Umbilical cord (tissue), 2 donors: ENCODE data around the gene FAM171A2. TPM values are rescaled to one million over a fixed set of nuclear protein-coding genes. Genes with fewer than 3 reads are reported as not detected.
"Not testable (repeated sequence)": the region's sequence is repeated elsewhere in the genome, so short reads cannot be mapped to it uniquely, and the experiment has no call there.

ENCODE experiments used
- DNase-seq: peaks from one replicate; pipeline ENCODE4 v3.0.0-alpha.2; 2015; ENCODE audit warnings: low spot score
- total RNA-seq: library from RNA; depleted of rRNA; stranded (reverse); fragments of >200 nt; gene quantifications from one replicate; pipeline ENCODE4 v1.2.3, GENCODE V29; 2014; ENCODE audit warnings: low replicate concordance; ENCODE audit not compliant: insufficient read depth

The FAM171A2 gene
- total RNA-seq, 1 donor from 2014 or later, result 16.4 TPM

DNA sequence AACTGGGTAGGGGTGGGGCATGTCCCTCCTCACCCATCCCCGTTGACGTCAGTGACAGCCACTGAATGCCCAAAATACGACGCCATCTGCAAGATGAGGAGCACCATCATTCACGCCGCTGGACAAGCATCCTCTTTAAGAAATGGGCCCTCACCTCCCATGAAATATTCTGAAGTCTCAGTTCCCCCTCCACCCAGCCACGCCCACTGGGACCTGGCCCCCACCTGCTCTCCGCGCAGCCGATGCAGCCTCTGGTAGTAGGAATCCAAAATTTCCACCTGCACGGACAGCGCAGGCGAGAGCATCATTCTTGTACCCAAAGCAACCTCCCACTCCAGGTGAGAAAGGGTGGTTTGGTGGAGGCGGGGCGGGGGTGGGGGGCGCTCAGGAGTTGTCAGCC, 20.2 kb upstream of the FAM171A2 start:
- no peak for DNase-seq

DNA sequence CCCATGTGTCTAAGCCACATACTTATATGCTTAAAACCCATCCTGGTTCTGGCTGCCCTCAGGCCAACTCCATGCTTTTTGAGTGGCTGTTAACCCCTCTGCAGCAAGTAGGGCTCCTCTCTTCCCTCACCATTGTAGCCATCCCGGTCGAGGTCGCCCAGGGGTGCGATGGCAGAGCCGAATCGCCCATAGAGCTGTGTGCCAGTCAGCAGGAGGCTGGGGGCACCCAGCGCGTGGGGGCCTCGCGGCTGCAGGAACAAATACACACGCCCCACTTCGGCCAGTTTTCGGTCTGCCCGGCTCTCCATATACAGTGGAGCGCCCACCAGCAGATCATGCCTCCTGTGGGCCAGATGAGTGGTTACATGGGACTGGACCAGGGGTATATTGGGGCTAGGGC, 19.7 kb upstream of the FAM171A2 start:
- no peak for DNase-seq

DNA sequence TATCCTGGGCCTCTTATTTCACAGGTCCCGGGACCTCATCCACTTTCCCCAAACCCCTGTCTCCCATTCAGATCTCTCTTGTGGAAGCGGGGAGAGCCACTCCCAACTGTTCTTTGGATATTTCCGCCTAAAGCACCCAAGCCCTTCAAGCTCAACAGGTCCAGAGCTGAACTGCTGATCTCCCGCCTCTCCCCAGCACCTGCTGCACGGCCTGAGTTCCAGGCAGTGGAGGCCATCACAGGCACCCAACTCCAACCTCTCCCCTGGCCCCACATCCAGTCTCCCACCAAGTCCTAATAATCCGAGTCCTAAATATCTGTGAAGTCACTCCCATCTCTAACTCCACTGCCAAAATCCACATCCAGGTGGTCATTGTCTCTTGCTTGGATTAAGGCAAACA, 19.3 kb upstream of the FAM171A2 start:
- no peak for DNase-seq

DNA sequence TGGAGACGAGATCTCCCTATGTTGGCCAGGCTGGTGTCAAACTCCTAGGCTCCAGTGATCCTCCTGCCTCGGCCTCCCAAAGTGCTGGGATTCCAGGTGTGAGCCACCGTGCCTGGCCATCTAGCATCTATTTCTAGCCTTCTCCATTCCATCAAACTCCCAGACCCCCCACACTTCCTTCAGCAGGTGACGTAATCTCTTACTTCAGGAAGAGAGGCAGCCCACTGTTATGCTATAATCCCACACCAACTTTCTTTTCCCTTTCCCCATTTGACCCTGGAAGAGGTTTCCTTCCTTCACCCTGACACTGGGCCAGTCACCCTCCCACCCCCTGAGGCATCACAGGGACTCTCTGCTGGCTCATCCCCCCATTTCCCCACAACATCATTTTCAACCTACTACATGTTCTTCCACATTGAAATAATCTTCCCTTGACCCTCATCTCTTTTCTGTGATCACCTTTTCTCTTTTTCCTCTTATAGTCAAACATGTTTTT, 18.2 kb upstream of the FAM171A2 start:
- no peak for DNase-seq

DNA sequence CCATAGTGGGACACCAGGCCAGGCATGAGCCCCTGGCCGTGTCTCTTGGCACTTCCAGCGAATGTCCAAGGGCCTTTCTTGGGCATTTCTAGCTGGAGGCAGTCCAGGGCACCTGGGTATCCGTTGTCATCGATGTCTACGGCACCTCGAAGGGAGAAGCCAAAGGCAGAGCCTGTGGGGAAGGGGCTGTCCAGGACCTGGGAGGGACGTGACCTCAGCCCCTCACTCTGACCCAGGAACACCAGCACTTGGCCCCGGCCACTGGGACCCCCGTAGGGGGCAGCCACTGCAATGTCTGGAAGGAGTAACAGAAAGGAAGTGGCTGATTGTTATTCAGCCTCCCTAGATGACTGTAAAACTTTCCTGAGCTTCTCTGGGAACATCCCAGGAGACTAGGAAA, 17.1 kb upstream of the FAM171A2 start:
- no peak for DNase-seq

DNA sequence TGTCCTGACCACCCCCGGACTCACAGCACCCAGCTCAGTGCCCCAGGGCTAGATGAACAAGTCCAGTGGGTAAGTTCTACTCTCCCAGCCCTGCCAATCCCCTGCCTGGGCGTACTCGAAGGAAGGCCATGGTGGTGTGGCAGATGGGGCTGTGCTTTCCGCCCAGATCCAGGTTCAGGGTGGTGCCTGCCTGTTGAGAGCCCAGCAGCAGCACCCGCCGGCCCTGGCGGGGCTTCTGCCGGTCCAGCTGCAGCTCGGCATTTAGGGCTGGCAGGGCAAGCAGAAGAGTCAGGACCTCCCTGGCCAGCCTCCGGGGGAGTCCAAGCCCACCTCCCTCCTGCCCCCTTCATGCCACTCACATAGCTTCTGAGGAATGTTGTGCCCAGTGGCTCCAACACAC, 16.2 kb upstream of the FAM171A2 start:
- DNase-seq, result no peak

DNA sequence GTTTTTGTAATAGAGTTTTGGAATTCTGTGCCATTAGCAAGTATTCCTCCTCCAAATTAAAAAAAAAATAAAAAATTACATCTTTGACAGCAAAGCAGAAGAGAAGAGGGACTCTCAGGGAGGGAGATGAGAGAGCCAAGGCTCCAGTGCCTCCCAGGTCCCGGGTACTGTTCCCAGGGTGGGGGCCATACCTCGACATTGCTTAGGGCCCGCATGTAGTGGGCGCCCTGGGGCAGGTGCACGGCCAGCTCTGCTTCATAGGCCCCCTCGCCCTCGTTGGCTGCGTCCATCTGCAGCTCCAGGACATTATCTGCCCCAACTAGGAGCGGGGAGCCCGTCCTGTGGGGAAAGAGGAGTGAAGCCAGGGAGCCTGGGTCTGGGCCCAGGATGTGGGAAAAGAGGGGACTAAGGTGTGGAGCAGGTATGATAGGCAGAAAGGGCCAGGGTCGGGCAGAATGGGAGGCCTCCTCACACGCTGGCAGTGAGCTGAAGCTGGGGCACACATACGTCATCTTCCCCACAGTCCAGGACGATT, 14.6 kb upstream of the FAM171A2 start:
- DNase-seq, result no peak

DNA sequence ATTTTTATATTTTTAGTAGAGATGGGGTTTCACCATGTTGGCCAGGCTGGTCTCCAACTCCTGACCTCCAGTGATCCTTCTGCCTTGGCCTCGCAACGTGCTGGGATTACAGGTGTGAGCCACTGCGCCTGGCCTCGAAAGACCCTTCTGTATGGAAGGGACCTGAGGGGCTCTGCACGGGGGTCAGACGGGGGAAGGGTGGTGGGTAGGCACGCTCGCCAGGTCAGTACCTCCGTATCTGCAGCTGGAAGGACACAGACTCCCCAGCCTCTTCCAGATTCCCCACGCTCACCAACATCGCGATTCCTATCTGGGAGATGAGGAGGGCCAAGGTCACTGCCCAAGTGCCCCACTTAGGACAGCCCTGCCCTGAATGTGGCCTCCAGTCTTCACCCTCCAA, 13.1 kb upstream of the FAM171A2 start:
- no peak for DNase-seq

DNA sequence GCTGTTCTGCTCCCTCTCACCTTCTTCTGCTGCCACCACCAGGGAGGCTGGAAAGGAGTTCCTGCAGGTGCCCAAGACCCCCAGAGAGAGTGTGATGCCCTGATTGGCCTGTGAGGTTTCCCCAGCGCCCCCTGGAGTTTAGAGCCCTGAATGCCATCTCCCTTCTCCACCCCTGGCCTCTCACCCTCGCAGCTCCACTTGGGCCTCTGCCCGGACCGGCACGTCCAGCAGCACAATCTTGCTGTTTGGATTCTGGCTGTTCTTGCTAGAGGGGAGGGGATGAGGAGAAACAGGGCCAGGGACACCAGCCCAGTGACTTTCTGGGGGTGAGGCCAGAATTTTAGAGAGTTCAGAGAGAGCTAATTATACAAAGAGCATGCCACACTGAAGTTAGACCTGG, 12.5 kb upstream of the FAM171A2 start:
- DNase-seq, result peak; percentile 69

DNA sequence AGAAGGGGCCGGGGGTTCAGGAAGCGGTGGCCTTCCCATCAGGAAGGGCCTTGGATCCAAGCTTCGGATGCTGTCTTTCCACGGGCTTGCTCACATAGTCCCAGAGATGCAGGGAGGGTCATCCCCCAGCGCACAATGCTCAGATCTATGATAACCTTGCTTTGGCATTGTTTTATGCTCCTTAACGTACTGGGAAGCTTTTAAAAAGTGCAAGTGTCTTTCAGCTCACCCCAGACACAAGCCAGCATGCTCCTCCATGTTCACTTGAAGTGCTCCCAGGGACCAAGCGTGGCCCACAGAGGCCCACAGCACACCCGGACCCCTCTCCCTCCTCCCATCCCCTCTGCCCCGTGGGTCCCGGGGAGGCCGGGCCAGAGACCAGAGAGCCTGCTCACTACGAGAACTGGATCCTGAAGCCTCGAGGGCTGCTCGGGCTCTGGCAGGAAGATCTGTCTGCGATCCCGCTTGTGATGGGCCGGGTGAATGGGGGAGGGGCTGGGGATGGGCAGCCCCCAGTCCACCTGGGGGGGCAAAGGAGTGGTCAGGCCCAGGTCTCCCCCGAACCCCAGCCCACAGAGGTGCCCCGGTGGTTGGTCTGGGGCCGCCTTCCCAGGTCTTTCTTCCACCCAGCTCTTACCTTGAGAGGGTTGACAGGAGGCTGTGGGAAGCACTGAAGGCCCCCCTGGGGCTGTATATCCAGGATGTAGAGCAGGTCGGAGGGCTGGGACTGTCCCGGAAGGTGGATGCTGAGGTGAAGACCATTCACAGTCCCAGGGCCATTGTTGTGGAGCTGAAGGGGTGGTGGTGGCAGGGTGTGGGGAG, 11.8 kb upstream of the FAM171A2 start:
- DNase-seq, result no peak

DNA sequence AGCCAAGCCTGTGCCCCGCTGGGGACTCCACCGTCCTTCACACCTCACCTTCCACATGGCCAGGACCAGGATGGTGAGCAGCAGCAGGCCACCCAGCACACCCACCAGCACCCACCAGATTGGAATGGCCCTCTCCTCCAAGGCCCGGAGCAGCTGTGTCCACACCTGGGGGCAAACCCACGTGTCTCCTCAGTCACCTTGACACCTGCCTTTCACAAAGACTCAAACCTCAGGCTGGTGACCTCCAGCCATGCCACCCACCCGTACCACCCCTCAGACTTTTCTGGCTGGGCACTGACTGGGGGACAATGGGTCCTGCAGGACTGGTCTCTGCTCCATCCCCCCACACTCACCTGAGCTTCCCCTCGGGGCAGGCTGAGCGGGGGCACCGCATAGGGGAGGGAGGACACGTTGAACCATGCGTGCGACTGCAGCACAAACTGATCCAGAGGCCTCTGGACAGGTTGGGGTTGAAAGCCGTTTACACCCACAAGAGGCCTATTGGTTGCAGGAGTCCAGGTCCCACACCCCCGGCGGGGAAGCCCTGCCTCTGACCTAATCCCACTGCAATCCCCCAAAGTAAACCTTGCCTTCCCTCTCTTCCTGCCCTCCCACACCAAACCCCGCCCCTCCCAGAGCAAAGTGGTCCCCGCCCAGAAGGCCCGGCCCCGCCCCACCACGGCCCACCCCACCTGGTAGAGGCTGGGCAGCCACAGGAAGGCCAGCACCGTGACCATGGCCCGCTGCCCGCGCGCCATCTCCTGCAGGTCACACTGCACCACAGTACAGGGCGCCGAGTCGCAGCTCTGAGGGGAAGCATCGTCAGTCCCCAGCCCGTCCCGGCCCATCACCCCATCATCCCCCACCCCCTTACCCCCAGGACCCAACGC, 10.9 kb upstream of the FAM171A2 start:
- DNase-seq, result no peak

DNA sequence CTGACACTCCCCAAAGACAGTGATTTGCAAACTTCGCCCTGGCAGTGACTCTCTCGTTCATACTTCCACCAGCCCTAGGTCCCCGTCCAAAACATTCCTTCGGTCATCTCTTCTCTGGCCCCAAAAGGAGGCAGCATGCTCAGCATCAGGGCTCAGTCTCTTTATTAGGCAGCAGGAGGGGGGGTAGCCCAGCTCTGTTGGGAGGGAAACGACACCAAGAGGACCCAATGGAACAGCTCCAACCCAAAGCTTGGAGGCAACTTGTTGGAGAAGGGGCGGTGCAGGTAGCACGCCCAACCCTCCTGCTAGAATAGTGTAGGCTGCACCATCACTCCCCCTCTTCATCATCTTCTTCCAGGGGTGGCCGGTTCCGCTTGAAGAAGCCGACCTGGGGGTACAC, 8.4 kb upstream of the FAM171A2 start:
- no peak for DNase-seq

DNA sequence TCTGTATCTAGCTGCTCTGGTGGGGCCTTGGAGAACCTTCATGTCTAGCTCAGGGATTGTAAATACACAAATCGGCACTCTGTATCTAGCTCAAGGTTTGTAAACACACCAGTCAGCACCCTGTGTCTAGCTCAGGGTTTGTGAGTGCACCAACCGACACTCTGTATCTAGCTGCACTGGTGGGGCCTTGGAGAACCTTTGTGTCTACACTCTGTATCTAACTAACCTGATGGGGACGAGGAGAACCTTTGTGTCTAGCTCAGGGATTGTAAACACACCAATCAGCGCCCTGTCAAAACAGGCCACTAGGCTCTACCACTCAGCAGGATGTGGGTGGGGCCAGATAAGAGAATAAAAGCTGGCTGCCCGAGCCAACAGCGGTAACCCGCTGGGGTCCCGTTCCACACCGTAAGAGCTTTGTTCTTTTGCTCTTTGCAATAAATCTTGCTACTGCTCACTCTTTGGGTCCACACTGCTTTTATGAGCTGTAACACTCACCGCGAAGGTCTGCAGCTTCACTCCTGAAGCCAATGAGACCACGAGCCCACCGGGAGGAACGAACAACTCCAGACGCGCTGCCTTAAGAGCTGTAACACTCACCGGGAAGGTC, 5.9 kb upstream of the FAM171A2 start:
- not testable (repeated sequence) for DNase-seq

DNA sequence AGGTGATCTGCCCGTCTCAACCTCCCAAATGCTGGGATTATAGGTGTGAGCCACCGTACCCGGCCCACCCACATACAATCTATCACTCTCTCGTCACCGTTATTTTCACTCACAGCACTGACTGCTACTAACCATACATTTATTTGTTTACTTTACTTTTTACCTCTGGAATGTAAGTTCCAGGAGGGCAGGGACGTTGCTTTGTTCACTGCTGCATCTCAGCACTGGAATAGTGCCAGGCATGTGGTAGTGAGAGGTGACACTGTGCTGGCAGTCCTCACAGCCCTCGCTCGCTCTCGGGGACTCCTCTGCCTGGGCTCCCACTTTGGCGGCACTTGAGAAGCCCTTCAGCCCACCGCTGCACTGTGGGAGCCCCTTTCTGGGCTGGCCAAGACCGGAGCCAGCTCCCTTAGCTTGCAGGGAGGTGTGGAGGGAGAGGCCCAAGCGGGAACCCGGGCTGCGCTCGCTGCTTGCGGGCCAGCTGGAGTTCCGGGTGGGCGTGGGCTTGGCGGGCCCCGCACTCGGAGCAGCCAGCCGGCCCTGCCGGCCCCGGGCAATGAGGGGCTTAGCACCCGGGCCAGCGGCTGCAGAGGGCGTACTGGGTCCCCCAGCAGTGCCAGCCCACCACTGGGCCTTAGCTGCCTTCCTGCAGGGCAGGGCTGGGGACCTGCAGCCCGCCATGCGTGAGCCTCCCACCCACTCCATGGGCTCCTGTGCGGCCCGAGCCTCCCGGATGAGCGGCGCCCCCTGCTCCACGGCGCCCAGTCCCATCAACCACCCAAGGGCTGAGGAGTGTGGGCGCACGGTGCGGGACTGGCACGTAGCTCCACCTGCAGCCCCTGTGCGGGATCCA, 5.0 kb upstream of the FAM171A2 start:
- not testable (repeated sequence) for DNase-seq

DNA sequence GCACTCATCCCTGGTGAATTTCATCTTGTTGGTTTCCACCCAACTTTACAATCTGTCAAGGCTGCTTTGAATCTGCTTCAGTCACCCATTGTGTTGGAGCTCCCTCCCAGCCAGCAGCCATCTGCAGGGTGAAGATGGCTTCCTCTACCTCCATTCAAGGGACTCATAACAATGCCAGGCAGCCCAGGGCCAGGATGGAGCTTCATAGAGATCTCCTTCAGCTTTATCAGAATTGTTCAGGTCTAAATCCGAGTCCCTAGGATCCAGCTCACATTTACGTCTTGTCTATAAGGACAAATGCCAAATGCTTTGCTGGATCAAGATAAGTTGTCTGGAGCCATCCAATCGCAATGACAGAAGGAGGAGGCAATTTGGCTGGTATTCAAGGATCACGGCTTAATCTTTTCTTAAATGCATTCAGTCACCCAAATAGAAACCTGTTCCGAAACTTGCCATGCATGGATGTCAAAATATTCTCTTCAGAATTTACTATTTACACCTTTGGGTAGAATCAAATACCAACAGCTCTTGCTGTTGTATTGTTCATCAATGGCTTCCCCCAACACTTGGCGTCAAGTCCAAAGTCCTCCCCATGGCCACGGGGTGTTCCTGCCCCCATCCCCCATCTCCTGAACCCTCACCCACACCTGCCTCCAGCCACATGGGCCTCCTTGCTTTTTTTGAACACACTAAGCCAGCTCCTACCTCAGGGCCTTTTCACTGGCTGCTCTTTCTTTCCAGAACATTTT, 3.8 kb upstream of the FAM171A2 start:
- no peak for DNase-seq

DNA sequence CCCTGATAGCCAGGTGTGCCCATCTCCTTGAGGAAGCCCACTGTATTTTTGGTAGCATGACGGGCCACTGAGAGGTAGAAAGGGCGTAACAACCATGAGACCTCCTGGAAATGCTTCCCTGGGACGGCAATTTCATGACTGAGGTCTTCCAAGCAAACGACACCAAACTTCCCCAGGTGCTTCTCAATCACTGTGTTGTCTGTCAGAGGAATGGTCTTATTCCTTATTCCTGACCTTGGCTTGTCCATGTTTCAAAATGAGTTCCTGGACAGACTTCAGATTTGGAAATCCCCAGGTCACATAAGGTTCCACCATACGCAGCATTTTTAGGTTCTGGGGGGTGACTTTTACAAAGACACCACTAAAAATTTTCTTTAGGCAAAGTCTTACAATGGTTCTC, 1.4 kb upstream of the FAM171A2 start:
- DNase-seq, result not testable (repeated sequence)

DNA sequence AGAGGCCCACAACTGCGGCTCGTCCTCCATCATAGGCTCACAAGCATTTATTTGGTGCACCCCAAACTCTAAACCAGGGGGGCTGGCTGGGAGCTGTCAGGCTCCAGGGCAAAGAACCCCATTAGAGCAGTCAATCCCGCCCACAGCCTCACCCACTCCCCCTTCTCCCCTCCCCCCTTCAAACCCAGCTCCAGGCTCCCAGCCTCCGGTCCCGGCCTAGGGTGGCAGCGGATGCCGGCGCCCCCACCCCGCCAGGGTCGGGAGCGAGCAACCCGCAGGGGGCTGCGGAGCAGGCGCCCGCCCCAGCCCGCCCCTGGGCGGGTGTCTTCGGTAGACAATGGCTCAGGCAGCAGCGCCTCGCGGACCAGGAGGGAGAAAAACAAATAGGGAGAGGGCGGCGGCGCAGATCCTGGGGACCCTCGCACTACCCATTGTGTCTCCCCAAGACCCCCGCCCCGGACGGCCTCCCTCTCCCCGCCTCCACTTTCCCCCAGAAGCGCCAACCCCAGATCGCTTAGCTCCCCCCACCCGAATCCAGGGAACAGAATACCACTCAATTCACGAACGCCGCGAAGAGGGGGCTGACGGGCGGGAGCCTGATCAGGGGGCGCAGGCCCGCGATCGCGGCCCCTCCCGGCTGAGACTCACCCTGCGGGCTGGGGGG, 572 bp downstream of the FAM171A2 start:
- peak; percentile 62 for DNase-seq

DNA sequence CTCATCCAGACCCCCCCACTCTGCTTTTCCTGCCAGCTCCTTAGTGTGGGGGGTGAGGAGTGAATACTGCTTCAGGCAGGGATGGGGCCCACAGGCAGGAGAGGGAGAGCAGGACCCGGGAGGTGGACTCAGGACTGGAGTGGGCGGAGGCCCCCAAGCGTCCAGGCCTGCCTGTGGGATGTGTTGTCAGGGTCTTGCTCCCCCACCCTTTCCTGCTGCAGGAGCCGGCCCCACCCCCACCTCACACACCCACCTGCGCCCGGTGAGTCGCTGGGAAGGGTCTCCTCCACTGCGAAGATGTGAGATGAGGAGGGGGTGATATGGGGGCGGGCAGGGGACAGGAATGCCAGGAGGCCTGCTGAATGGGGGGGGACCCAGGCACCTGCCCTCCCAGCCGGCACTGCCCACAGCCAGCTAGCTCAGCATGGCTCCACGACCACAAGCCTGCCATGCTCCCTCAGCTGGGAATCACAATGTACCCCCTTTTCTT, 1.1 kb downstream of the FAM171A2 start:
- peak; percentile 66 for DNase-seq
